DOHH2 (cell line): ENCODE data around the gene MS4A15.

Experiments used
- H3F3A ChIP-seq: fragments of 200-600 bp; sonication (generic), shearing (Covaris generic); 2 replicates; pipeline ENCODE4 v1.6.0; 2016; ENCODE audit warnings: antibody characterized with exemption, mild to moderate bottlenecking; ENCODE audit not compliant: control insufficient read depth, insufficient read depth
- H3K27ac ChIP-seq: fragments of 200-600 bp; sonication (generic); 2 replicates; pipeline ENCODE4 v1.5.1; 2014; ENCODE audit warnings: low read depth, mild to moderate bottlenecking, low read length, moderate library complexity
- H3K27me3 ChIP-seq: fragments of 200-600 bp; sonication (generic); 2 replicates; pipeline ENCODE4 v1.6.1; 2014; ENCODE audit warnings: mild to moderate bottlenecking, low read length, mixed read lengths; ENCODE audit not compliant: control insufficient read depth
- H3K36me3 ChIP-seq: fragments of 200-600 bp; sonication (generic); 2 replicates; pipeline ENCODE4 v1.6.1; 2014; ENCODE audit warnings: mild to moderate bottlenecking, low read length, moderate library complexity, mixed read lengths; ENCODE audit not compliant: control insufficient read depth
- H3K4me1 ChIP-seq: fragments of 200-600 bp; sonication (generic); 2 replicates; pipeline ENCODE4 v1.6.1; 2014; ENCODE audit warnings: mild to moderate bottlenecking, low read length, mixed read lengths; ENCODE audit not compliant: control insufficient read depth
- H3K4me2 ChIP-seq: fragments of 200-600 bp; sonication (generic); 2 replicates; pipeline ENCODE4 v1.6.0; 2014; ENCODE audit warnings: mild to moderate bottlenecking, low read length, moderate library complexity
- H3K4me3 ChIP-seq: fragments of 200-600 bp; sonication (generic); 2 replicates; pipeline ENCODE4 v1.5.1; 2014; ENCODE audit warnings: mild to moderate bottlenecking, low read length, mixed read lengths
- H3K79me2 ChIP-seq: fragments of 200-600 bp; sonication (generic); 2 replicates; pipeline ENCODE4 v1.6.1; 2014; ENCODE audit warnings: mild to moderate bottlenecking, low read length, mixed read lengths; ENCODE audit not compliant: control insufficient read depth
- H3K9me2 ChIP-seq: fragments of 200-600 bp; sonication (generic); replicated peaks from 2 replicates; pipeline ENCODE4 v1.6.1; 2014; ENCODE audit warnings: mild to moderate bottlenecking, low read length, mixed read lengths; ENCODE audit not compliant: control insufficient read depth
- H3K9me3 ChIP-seq: fragments of 200-600 bp; sonication (generic); 2 replicates; pipeline ENCODE4 v1.6.1; 2014; ENCODE audit warnings: antibody characterized with exemption, low read length, mixed read lengths; ENCODE audit not compliant: control insufficient read depth, insufficient read depth
- H4K20me1 ChIP-seq: fragments of 200-600 bp; sonication (generic); 2 replicates; pipeline ENCODE4 v1.6.0; 2014; ENCODE audit warnings: low read depth, mild to moderate bottlenecking, antibody characterized with exemption, low read length, moderate library complexity; ENCODE audit not compliant: control insufficient read depth, insufficient read depth
- EZH2phosphoT487 ChIP-seq: fragments of 200-600 bp; sonication (generic); IDR thresholded peaks from 2 replicates; pipeline ENCODE4 v1.6.1; 2017; ENCODE audit warnings: borderline replicate concordance, mild to moderate bottlenecking, antibody characterized with exemption, low read length, moderate library complexity, mixed read lengths
- TF ChIP-seq, protein P1 (sequence below): fragments of 200-600 bp; sonication (generic); IDR thresholded peaks from one replicate; pipeline ENCODE4 v1.5.1; 2014; ENCODE audit warnings: antibody characterized with exemption, mild to moderate bottlenecking, low read depth, low read length; ENCODE audit not compliant: poor library complexity, severe bottlenecking

MS4A15 gene, protein sequence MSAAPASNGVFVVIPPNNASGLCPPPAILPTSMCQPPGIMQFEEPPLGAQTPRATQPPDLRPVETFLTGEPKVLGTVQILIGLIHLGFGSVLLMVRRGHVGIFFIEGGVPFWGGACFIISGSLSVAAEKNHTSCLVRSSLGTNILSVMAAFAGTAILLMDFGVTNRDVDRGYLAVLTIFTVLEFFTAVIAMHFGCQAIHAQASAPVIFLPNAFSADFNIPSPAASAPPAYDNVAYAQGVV

DNA sequence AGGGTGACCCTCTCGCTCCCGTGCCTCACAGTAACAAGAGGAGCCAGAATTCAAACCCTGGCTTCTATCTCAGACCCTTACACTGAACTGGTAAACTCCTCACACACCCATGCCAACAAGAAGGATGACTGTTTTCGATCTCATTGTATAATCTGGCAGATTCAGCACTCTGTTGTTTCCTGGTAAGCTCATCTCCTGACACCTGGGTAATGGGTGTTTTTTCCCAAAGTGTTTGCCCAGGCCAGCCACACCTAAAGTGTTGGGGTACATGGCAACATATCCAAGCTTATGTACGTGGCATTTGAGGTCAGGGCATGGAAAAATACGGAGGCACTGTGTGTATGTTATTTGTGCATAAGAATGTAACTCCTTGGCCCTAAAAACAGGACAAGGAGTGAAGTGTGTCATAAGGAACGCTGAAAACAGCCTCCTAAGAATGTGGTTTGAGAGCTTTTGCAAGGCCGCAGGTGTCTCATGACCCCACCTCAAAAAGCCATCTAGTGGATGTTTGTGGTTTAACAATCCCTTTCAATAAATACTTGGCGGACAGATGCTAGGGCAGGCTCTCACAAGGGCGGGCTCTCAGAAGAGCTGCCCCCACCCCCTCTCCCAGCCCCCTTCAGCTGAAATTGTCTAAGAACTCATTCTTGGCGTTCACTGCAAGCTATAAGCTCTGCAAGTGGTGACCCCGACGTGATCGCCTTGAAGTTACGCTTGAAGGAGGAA lies at the start of gene MS4A15:
MS4A15 (plus strand) TSS at position 561 of the 726 bp plus-strand sequence. CDS start 6,867 bp downstream, outside the sequence.
- peaks cover 17% of the 10 kb centered on the region for H3K27me3 ChIP-seq
- no peaks in the 10 kb centered on the region for H3F3A ChIP-seq
- H3K9me2 ChIP-seq = no peaks in the 10 kb centered on the region
- no peak within 1 kb of the TSS for H3K27ac ChIP-seq
- peaks cover under 1% of the 10 kb centered on the region for H3K4me1 ChIP-seq
- H3K4me2 ChIP-seq = no peak within 1 kb of the TSS
- no peaks in the 10 kb centered on the region for H3K36me3 ChIP-seq
- H3K79me2 ChIP-seq = no peaks in the 10 kb centered on the region
- H3K4me3 ChIP-seq = no peak within 1 kb of the TSS
- no peaks in the 10 kb centered on the region for H4K20me1 ChIP-seq
- H3K9me3 ChIP-seq = no peaks in the 10 kb centered on the region
- TF ChIP-seq, protein P1, sequence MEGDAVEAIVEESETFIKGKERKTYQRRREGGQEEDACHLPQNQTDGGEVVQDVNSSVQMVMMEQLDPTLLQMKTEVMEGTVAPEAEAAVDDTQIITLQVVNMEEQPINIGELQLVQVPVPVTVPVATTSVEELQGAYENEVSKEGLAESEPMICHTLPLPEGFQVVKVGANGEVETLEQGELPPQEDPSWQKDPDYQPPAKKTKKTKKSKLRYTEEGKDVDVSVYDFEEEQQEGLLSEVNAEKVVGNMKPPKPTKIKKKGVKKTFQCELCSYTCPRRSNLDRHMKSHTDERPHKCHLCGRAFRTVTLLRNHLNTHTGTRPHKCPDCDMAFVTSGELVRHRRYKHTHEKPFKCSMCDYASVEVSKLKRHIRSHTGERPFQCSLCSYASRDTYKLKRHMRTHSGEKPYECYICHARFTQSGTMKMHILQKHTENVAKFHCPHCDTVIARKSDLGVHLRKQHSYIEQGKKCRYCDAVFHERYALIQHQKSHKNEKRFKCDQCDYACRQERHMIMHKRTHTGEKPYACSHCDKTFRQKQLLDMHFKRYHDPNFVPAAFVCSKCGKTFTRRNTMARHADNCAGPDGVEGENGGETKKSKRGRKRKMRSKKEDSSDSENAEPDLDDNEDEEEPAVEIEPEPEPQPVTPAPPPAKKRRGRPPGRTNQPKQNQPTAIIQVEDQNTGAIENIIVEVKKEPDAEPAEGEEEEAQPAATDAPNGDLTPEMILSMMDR = peak; percentile 62
- no peak for TF ChIP-seq EZH2phosphoT487

DNA sequence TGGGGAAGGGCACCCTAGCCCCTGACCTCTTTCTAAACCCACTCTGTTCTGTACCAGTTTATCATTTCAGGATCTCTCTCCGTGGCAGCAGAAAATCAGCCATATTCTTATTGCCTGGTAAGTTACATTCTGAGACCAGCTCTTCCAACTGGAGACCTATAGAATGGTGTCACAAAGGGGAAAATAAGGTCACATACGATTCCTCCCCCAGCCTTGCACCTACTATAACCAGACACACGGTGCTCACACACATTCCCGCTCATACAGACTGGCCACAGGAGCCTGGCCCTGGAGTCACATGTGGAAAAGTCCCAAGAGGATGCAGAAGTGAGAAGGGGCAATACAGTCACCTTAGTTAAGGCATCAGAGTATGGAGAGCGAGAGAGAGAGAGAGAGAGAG lies 49.7 kb upstream of the MS4A15 start:
- TF ChIP-seq, protein P1 = no peak
- no peak for TF ChIP-seq EZH2phosphoT487
- no peaks in the 10 kb centered on the region; the same call in 1 of the 2 replicates for H3K9me3 ChIP-seq
- no peak overlapping the region for H3K4me3 ChIP-seq
- H3K4me2 ChIP-seq = no peak overlapping the region
- no peaks in the 10 kb centered on the region for H3K9me2 ChIP-seq
- no peaks in the 10 kb centered on the region for H4K20me1 ChIP-seq
- H3K27ac ChIP-seq = no peak overlapping the region
- no peaks in the 10 kb centered on the region for H3K36me3 ChIP-seq
- no peaks in the 10 kb centered on the region for H3K4me1 ChIP-seq
- H3K79me2 ChIP-seq = no peaks in the 10 kb centered on the region
- peaks cover 15% of the 10 kb centered on the region for H3K27me3 ChIP-seq
- H3F3A ChIP-seq = no peaks in the 10 kb centered on the region

DNA sequence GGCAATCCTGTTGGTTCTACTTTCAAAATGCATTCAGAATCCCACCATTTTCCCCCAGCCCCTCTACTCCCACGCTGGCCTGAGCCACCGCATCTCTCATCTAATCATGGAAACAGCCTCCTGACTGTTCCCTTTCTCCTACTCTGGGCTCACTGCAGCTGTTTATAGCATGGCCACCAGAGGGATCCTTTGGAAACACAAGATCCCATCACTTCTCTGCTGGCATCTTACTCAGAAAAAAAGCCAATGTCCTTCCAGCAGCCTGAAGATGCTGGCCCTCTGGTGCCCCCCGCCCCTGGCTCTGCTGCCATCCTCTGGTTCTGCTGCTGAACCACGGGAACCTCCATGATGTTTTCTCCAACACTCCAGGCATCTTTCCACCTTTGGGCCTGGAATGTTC lies 46.2 kb upstream of the MS4A15 start:
- H3K27me3 ChIP-seq = peaks cover 15% of the 10 kb centered on the region
- H3K36me3 ChIP-seq = no peaks in the 10 kb centered on the region
- no peak overlapping the region for H3K4me2 ChIP-seq
- H3F3A ChIP-seq = no peaks in the 10 kb centered on the region
- TF ChIP-seq EZH2phosphoT487 = no peak
- TF ChIP-seq, protein P1 = no peak
- H3K9me3 ChIP-seq = no peaks in the 10 kb centered on the region; the same call in 1 of the 2 replicates
- H3K9me2 ChIP-seq = no peaks in the 10 kb centered on the region
- H4K20me1 ChIP-seq = no peaks in the 10 kb centered on the region
- no peaks in the 10 kb centered on the region for H3K79me2 ChIP-seq
- no peaks in the 10 kb centered on the region for H3K4me1 ChIP-seq
- no peak overlapping the region for H3K27ac ChIP-seq
- H3K4me3 ChIP-seq = no peak overlapping the region
